ENCODE measurements around the gene FBXL17. TPM values are rescaled to one million over a fixed set of nuclear protein-coding genes. Genes with fewer than 3 reads are reported as not detected.

FBXL17 gene
- total RNA-seq, 1 experiment from 2014 or later: 11.6 TPM

DNA sequence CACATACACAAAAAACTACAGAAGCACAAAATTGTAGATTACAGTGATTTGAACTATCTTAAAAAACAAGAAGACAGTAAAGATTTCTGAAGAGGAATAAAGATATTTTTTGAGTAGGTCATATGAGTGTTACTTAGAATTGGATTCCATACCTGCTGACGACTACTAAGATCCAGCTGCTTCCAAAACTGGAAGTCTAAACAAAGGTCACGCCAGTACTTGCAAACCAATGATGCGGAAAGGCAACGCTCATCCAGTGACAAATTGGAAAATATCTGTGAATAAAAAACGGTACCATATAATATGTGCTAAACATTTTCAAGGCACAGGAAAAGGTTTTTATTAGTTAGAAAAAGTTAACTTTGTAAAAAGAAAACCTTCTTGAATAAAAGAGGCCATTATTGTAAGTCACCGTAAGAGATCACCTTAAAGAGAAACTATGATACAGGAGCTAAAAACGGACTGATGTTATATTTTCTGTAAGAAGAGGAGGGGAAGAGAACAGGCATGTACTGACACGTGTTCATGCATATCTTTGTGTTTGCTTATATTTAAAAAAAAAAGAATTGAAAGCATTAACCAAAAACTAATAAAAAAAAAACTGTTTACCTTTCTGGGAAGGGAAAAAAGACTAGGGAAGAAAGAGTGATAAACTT, 14.1 kb downstream of the FBXL17 start:
- Mint-ChIP-seq H3K9me3 (ENCODE audit: unreplicated experiment) (peaks cover 11% of the 10 kb centered on the region), H3K27me3 (ENCODE audit: insufficient read depth, unreplicated experiment) (no peaks in the 10 kb centered on the region), H3K4me1 (ENCODE audit: low read depth, unreplicated experiment) (peaks cover 13% of the 10 kb centered on the region), H3K27ac (ENCODE audit: unreplicated experiment) (no peak overlapping the region), H3K36me3 (ENCODE audit: insufficient read depth, unreplicated experiment) (no peaks in the 10 kb centered on the region), H3K4me3 (ENCODE audit: unreplicated experiment) (no peak overlapping the region)
- H3K9me3 ChIP-seq: peaks cover 9% of the 10 kb centered on the region; the same call in 1 of the 2 replicates
- intact Hi-C loops (cut with micrococcal nuclease; ENCODE audit: unreplicated experiment): no loop called here
- TF ChIP-seq, protein P1, sequence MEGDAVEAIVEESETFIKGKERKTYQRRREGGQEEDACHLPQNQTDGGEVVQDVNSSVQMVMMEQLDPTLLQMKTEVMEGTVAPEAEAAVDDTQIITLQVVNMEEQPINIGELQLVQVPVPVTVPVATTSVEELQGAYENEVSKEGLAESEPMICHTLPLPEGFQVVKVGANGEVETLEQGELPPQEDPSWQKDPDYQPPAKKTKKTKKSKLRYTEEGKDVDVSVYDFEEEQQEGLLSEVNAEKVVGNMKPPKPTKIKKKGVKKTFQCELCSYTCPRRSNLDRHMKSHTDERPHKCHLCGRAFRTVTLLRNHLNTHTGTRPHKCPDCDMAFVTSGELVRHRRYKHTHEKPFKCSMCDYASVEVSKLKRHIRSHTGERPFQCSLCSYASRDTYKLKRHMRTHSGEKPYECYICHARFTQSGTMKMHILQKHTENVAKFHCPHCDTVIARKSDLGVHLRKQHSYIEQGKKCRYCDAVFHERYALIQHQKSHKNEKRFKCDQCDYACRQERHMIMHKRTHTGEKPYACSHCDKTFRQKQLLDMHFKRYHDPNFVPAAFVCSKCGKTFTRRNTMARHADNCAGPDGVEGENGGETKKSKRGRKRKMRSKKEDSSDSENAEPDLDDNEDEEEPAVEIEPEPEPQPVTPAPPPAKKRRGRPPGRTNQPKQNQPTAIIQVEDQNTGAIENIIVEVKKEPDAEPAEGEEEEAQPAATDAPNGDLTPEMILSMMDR (IDR thresholded peaks at IDR 0.05; ENCODE audit: insufficient read depth in 1 of 2, low read depth in 1 of 2, low read length in 1 of 2, severe bottlenecking in 1 of 2, unreplicated experiment in 1 of 2): no peak
- BruUV-seq (replicated peaks): no TSS peak
- H3K4me1 ChIP-seq: no peaks in the 10 kb centered on the region
- CTCF ChIA-PET: no interaction called here
- no peaks in the 10 kb centered on the region for H3K36me3 ChIP-seq (ENCODE audit: control insufficient read depth, insufficient read depth, low read length)
- no peak for DNase-seq
- POLR2A ChIA-PET: no interaction called here
- H3K27me3 ChIP-seq (replicated peaks; ENCODE audit: control insufficient read depth, insufficient read depth, low read length): no peaks in the 10 kb centered on the region
- H3K4me3 ChIP-seq (ENCODE audit: low read depth, low read length): no peak overlapping the region

DNA sequence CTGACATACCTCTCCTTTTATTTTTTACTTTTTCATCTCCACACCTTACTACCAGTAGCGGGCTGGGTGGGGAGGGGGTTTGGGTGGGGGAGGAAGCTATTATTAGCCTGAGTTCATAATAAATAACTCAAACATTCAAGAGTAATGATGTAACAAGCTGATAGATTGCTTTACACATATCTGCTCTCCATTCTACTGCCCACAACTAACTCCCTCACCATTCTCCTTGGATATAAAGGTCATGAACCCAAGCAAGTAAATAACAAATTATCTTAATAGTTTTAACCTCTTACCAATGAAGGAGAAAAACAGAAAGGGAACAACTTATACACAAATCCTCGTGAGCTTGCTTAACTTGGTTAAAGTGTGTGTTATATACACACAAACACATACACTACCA, 15.4 kb downstream of the FBXL17 start:
- intact Hi-C loops (cut with micrococcal nuclease; ENCODE audit: unreplicated experiment): no loop called here
- BruUV-seq (replicated peaks): no TSS peak
- DNase-seq: no peak
- no peak overlapping the region for H3K4me3 Mint-ChIP-seq (ENCODE audit: unreplicated experiment)
- Histone ChIP-seq H3K4me1 (no peaks in the 10 kb centered on the region), H3K36me3 (ENCODE audit: control insufficient read depth, insufficient read depth, low read length) (no peaks in the 10 kb centered on the region), H3K4me3 (ENCODE audit: low read depth, low read length) (no peak overlapping the region), H3K27me3 (replicated peaks; ENCODE audit: control insufficient read depth, insufficient read depth, low read length) (no peaks in the 10 kb centered on the region), H3K9me3 (no peaks in the 10 kb centered on the region)
- peaks cover 13% of the 10 kb centered on the region for H3K4me1 Mint-ChIP-seq (ENCODE audit: low read depth, unreplicated experiment)
- TF ChIP-seq, protein P1 (IDR thresholded peaks at IDR 0.05; ENCODE audit: insufficient read depth in 1 of 2, low read depth in 1 of 2, low read length in 1 of 2, severe bottlenecking in 1 of 2, unreplicated experiment in 1 of 2): no peak
- ChIA-PET POLR2A (interaction anchor here (0.6 kb wide), 1 partner anchor 14 kb away, joined by 3 read pairs; no protein-coding TSS in a partner anchor), CTCF (no interaction called here)
- peak overlapping the region; percentile 53 for H3K27ac Mint-ChIP-seq (ENCODE audit: unreplicated experiment)
- H3K27me3 Mint-ChIP-seq (ENCODE audit: insufficient read depth, unreplicated experiment): no peaks in the 10 kb centered on the region
- H3K36me3 Mint-ChIP-seq (ENCODE audit: insufficient read depth, unreplicated experiment): no peaks in the 10 kb centered on the region
- peaks cover under 1% of the 10 kb centered on the region for H3K9me3 Mint-ChIP-seq (ENCODE audit: unreplicated experiment)

DNA sequence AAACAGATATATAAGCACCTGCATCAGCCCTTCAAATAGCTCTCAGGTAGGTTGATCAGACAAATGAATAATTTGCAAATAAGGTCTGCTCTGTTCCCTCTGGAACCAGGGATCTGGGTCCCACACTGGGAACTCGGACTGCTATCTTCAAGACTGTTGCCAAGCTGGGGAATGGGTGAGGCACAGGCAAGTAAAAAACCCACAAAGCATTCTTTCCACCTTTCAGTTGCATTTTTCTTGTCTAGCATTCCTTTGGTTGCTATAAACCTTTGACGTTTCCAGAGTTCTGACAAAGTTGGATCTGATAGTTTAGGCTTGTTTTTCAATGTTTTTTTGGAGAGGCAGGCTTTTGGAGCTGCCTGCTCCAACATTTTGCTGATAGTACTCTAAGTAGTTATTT, 20.1 kb downstream of the FBXL17 start:
- H3K4me1 Mint-ChIP-seq (ENCODE audit: low read depth, unreplicated experiment): peaks cover 11% of the 10 kb centered on the region
- Histone ChIP-seq H3K4me1 (no peaks in the 10 kb centered on the region), H3K36me3 (ENCODE audit: control insufficient read depth, insufficient read depth, low read length) (no peaks in the 10 kb centered on the region), H3K27me3 (replicated peaks; ENCODE audit: control insufficient read depth, insufficient read depth, low read length) (no peaks in the 10 kb centered on the region), H3K4me3 (ENCODE audit: low read depth, low read length) (no peak overlapping the region), H3K9me3 (0 out of 2 replicates have a peak, but pooled peaks cover 2% of the 10 kb centered on the region)
- ChIA-PET POLR2A (no interaction called here), CTCF (no interaction called here)
- no peaks in the 10 kb centered on the region for H3K36me3 Mint-ChIP-seq (ENCODE audit: insufficient read depth, unreplicated experiment)
- no peaks in the 10 kb centered on the region for H3K9me3 Mint-ChIP-seq (ENCODE audit: unreplicated experiment)
- no peak overlapping the region for H3K27ac Mint-ChIP-seq (ENCODE audit: unreplicated experiment)
- intact Hi-C loops (cut with micrococcal nuclease; ENCODE audit: unreplicated experiment): no loop called here
- BruUV-seq (replicated peaks): no TSS peak
- H3K4me3 Mint-ChIP-seq (ENCODE audit: unreplicated experiment): no peak overlapping the region
- TF ChIP-seq, protein P1 (IDR thresholded peaks at IDR 0.05; ENCODE audit: insufficient read depth in 1 of 2, low read depth in 1 of 2, low read length in 1 of 2, severe bottlenecking in 1 of 2, unreplicated experiment in 1 of 2): no peak
- no peak for DNase-seq
- no peaks in the 10 kb centered on the region for H3K27me3 Mint-ChIP-seq (ENCODE audit: insufficient read depth, unreplicated experiment)

All from Caco-2 (cell line).